ENCODE measurements around the gene PTPN14.

Gene PTPN14

GRCh38 chr1:214331180-214331579 lies 220.2 kb downstream of the PTPN14 start:
- no peak for DNase-seq (ENCODE audit: low spot score)

- DNase-seq (ENCODE audit: low spot score): no peak
These were observed 220.7 kb downstream of the PTPN14 start for GRCh38 chr1:214330715-214331114.

- no peak for DNase-seq (ENCODE audit: low spot score)
These were observed 221.2 kb downstream of the PTPN14 start for GRCh38 chr1:214330222-214330621.

GRCh38 chr1:214329470-214330220 lies 221.8 kb downstream of the PTPN14 start:
- DNase-seq (ENCODE audit: low spot score): no peak

- peak; percentile 81 for DNase-seq (ENCODE audit: low spot score)
These were observed 222.5 kb downstream of the PTPN14 start for GRCh38 chr1:214328770-214329469.

- no peak for DNase-seq (ENCODE audit: low spot score)
These were observed 223.9 kb downstream of the PTPN14 start for GRCh38 chr1:214327514-214327913.

- no peak for DNase-seq (ENCODE audit: low spot score)
These were observed 225.0 kb downstream of the PTPN14 start for GRCh38 chr1:214326406-214326805.

- DNase-seq (ENCODE audit: low spot score): no peak
These were observed 226.3 kb downstream of the PTPN14 start for GRCh38 chr1:214324896-214325800.

- DNase-seq (ENCODE audit: low spot score): no peak
These were observed 229.5 kb downstream of the PTPN14 start for GRCh38 chr1:214321705-214322453.

- no peak for DNase-seq (ENCODE audit: low spot score)
These were observed 231.5 kb downstream of the PTPN14 start for GRCh38 chr1:214319938-214320337.

GRCh38 chr1:214318956-214319736 lies 232.3 kb downstream of the PTPN14 start:
- no peak for DNase-seq (ENCODE audit: low spot score)

- DNase-seq (ENCODE audit: low spot score): no peak
These were observed 233.0 kb downstream of the PTPN14 start for GRCh38 chr1:214318356-214318755.

GRCh38 chr1:214317734-214318133 lies 233.7 kb downstream of the PTPN14 start:
- DNase-seq (ENCODE audit: low spot score): no peak

GRCh38 chr1:214317300-214317699 lies 234.1 kb downstream of the PTPN14 start:
- DNase-seq (ENCODE audit: low spot score): no peak

GRCh38 chr1:214316593-214316992 lies 234.8 kb downstream of the PTPN14 start:
- DNase-seq (ENCODE audit: low spot score): no peak

- DNase-seq (ENCODE audit: low spot score): no peak
These were observed 237.1 kb downstream of the PTPN14 start for GRCh38 chr1:214314178-214314843.

- DNase-seq (ENCODE audit: low spot score): no peak
These were observed 238.8 kb downstream of the PTPN14 start for GRCh38 chr1:214312530-214313051.

GRCh38 chr1:214310777-214311690 lies 240.4 kb downstream of the PTPN14 start:
- no peak for DNase-seq (ENCODE audit: low spot score)

- no peak for DNase-seq (ENCODE audit: low spot score)
These were observed 241.4 kb downstream of the PTPN14 start for GRCh38 chr1:214310010-214310409.
